Stimulated activated CD4-positive, alpha-beta T cell treated with anti-CD3 and anti-CD28 coated beads, Interleukin-1b, Interleukin-23, amount 100 ng/mL, for 24 hours (primary cell): ENCODE data around the gene AKAP9.
"Not testable (repeated sequence)": the region's sequence is repeated elsewhere in the genome, so short reads cannot be mapped to it uniquely, and the experiment has no call there.

Experiments
- DNase-seq, 4 experiments: peaks; one replicate each; pipeline ENCODE4 v3.0.0-alpha.2; 2020; ENCODE audit warnings: low read depth in 4 of 4, low spot score in 1 of 4

Gene AKAP9

DNA sequence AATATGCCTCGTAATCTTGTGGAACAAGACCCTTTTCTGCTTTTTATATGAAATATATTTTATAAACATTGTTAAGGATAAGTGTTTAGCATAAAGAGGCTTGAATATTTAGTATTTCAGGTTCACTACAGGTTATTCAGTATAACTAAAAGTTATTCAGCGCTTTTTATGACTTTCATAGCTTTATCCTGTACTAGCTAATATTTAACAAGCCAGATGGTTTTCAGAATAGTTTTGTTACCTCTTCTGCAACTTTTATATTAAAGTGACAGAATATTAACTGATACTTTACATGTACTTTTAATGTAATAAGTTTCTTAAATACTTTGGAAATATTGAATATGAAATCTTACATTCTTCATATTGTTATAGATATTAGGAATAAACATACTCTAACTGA is 118.2 kb downstream of the AKAP9 start:
- no peak for DNase-seq

DNA sequence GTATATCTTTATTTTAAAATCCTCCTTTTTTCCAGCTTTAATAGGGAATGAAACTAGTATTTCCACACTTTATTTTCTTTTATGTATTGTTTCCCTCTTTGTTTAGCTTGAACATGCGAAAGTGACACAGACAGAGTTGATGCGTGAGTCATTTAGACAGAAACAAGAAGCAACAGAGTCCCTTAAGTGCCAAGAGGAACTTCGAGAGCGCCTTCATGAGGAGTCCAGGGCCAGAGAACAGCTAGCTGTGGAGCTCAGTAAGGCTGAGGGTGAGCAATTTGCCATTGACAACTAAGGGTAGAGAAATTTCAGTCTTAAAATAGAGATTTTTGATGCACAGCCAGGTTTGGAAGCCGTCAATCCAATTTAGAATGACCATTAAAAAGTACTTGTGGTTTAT is 120.5 kb downstream of the AKAP9 start:
- no peak for DNase-seq

DNA sequence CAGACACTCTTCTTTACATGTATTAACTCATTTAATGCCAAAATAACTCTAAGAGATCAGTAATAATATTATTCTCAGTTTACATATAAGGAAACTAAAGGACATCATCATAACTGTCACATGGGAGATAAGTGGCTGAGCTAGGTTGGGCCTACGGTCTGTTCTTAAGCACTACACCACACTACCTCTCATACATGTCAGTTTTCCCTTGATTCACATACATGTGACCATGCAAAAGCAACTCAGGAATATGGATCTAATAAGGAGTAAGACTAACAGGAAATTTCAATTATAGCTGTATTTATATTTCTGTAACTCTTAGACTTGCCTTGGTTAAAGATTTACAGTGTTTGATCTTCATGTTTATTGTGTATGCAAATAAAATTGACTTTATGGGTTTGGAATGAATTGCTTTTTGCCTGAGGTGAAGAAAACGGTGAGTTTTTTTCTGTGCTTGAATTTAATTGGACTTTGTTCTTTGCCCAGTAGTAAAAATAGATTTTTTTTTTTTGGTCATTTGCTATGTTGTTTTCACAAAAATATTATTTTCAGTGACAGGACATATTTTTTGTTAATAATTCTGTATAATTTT is 123.9 kb downstream of the AKAP9 start:
- no peak for DNase-seq

DNA sequence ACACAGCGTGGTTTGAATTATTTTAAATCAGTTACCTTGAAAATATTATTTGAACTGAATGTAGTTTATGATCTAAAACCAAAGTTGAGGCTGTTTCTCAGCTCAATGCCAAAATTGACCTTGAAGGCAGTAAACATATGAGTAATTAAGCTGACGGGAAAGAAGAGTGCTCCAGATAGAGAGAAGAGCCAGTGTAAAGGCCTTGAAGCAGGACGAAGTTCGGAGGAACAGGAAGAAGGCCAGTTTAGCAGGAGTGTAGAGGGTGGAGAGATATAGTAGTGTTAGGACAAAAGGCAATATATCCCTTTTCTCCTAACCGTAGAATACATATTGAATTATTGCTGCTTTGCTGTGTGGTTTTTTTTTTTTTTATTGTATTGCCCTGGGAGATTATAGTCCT is 130.4 kb downstream of the AKAP9 start:
- no peak for DNase-seq

DNA sequence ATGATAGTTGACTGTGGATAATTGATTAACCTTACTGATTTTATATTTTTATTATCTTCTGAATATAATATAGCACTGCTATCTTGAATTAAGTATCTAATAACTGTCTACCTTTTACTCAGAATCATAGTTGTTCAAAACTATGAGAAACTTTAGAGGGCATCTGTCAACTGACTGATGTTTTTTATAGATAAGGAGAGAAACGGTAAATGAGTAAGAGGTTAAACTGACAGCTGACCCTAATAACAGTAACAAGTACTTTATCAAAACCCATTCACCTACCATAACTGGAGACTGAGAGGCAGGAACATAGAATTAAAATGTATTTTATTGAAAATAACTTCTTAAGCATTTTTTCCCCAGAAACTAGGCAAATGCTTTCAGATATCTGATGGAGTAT is 131.5 kb downstream of the AKAP9 start:
- DNase-seq = no peak

DNA sequence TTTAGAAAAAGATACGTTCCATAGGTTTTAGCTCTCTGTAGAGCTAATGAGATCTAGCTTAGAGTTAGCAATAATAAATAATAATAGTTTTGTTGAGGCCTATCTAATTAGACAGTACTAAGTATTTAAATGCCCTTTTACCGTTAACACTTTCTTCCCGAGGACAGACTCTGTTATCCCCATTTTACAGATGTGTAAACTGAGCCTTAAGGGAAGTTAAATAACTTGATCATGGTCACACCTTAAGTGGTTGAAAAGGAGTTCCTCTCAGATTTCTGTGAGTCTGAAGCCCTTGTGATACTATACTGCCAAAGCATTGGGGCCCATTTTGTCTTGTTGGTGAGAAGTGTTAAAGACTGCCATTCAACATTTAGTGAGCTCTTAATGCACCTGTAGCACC is 132.0 kb downstream of the AKAP9 start:
- no peak for DNase-seq

DNA sequence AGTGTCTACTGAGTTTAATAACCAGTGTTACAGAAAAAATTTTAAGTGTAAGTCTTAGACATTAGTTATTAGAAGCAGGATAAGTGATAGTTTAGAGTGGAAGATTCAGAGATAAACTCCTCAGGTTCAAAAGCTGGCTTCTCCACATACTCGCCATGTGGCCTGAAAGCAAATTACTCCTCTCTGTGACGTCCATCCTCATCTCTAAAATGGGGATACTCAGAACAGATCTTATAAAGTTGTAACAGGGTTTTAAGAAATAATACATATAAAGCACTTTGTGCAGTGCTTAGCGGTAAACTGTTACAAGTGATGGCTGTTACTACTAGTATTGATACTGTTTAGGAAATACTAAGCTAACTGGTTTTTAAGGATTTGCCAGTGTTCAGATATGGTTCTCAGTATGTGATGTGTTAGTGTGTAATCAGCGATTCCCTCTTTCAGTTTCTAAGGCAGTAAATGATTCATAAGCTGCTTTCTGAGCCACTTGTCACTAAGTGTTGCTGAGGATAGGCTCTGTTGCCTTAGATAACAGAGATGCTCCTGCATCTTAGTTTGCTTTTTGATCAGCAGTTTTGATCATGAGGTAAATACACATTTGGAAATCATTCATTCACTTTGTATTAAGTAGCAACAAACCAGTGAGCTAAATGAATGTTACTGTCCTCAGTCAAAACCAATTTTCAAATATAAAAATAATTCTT is 134.9 kb downstream of the AKAP9 start:
- DNase-seq = no peak

DNA sequence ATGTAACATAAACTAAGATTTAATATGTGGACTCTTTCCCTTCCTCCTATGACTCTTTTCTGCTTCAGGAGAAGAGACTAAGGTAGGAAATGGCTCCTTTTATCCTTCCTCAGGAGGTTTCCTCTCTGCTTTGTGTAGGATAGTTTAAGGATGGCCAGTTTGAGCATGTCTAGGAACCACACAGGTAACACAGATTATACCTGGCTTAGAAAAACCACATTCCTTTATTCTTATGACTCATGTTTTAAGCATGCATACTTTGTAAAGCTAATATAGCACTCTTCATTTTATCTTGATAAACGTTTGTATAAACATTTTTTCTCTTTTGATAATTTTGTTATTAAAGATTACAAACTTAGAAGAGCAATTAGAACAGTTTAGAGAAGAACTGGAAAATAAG is 135.8 kb downstream of the AKAP9 start:
- DNase-seq = no peak

DNA sequence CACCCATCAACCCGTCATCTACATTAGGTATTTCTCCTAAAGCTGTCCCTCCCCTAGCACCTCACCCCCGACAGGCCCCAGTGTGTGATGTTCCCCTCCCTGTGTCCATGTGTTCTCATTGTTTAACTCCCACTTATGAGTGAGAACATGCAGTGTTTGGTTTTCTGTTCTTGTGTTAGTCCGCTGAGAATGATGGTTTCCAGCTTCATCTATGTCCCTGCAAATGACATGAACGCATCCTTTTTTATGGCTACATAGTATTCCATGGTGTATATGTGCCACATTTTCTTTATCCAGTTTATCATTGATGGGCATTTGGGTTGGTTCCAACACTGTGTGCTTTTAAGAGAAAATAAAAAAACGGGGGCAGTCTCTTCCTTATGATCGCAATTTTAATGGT is 143.3 kb downstream of the AKAP9 start:
- DNase-seq = not testable (repeated sequence)

DNA sequence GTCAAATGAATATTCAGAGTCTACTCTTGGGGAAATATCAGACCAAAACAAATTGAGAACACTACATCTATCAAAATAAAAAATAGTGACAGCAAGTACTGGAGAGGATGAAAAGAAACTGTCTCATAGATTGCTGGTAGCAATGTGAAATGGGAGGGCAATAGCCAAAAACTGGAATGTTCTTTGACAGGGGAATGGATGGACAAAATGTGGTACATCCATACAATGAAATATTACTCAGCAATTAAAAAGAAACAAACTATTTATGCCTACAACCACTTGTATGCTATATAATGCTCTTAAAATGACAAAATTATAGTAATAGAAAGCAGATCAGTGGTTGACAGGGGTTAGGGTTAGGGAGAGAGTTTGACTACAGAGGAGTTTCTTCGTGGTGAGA is 147.6 kb downstream of the AKAP9 start:
- no peak for DNase-seq

DNA sequence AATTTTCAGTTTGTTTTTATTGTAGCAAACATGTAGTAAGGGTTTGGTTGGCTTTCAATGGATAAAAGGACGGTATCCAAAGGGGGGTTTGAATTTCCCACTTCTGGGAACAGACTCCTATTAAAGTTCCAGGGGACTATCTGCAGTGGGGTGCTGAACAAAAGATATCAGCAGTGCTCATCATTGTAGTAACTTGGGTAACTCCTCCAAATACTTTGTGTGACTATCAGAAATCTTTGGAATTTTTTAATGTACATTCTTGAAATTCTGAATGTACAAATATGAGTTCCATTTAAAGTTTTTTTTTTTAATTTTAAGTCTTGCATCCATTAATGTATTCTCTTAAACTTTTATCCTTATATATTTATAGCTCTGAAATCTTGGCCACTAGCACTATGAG is 151.5 kb downstream of the AKAP9 start:
- no peak for DNase-seq

DNA sequence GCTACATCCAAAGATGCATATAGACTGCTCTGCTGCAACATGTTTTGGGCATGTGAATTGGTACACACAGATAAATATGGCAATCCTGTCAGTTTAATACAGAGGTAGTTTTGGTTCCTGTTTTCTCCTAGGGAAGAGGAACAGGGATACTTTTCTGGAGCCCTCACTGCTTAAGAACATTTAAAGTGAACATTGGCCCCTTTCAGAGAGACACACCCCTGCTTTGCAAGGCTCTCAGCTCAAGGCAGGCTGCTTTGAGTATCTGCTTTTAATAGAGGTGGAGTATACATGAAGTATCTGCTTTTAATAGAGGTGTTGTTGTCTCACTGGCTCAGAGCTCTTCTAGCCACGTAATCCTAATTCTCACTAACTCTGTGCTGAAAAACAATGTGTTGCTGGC is 154.7 kb downstream of the AKAP9 start:
- DNase-seq = no peak

DNA sequence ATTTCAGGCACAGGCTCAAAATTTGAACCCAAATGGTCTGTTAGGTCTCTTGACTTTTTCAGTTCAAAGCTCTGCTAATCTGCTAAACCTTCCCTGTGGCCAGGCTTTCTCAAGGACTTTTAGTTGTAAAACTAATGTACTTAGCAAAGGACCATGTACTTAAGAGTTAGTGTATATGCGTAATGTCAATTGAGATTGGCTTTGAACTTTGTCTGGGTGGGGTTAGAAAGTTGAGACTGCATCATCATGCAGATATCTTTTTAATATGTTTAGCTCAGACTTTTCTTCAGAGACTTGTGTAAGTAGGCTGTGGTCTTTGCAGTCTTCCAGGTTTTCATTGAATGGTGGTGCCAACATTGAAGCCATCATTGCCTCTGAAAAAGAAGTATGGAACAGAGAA is 159.9 kb downstream of the AKAP9 start:
- DNase-seq = no peak

DNA sequence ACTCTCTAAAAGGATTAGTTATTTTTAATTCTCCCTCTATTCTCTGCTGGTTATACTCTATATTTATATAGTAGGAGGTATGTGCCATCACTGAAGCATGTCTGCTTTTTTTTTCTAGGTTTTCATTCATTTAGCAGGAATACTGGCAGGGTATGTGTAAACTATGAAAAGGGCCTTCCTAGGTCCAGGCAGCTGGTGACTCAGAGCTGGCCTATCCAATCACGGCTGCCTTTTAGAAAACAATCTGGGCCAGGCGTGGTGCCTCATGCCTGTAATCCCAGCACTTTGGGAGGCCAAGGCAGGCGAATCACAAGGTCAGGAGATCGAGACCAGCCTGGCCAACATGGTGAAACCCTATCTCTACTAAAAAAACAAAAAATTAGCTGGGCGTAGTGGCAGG is 162.2 kb downstream of the AKAP9 start:
- DNase-seq = not testable (repeated sequence)

DNA sequence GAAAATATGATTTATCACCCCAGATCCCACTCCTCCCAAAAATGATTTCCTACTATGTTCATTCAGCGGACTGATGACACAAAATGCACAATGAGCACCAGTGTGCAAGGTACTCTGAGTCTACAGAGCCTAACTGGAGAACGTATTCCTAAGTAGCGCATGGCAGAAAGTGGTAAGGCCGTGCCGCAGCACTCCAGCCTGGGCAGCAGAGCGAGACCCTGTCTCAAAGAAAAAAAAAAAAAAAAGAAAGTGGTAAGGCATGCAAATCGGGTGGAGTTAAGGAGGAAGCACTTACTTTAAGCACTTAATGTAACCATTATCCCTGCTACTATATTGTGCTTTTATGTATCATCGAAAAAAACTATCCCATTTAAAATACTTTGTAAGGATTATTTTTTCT is 168.2 kb downstream of the AKAP9 start:
- DNase-seq = no peak

DNA sequence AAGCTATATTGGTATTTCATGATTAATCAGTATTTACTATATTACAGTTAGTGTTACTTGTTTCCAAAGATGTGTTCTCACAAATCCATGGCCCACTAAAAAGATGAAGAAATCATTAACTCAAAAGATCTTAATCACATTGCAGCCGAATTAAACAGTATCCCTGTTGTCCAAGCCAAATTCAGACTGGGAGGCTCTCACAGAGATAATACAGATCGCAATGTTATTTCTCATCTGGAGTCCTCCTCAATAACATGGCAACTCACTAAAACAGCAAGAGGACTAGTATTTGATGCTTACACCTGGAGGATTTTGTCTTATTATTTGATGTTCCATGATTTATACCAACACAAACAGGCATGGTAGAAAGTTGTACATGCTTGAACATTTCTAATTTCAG is 170.2 kb downstream of the AKAP9 start:
- DNase-seq = no peak

DNA sequence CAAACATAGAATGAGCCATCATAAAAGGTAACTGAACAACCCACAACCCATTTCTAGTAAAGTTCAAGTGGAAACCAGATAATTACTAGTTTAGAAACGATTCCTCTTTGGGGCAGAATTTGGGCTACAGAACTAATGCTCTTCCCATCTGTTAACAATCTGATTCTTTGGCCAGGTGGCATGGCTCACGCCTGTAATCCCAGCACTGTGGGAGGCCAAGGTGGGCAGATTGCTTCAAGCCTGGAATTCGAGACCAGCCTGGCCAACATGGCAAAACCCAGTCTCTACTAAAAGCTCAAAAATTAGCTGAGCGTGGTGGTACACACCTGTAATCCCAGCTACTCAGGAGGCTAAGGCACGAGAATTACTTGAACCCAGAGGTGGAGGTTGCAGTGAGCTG is 175.2 kb downstream of the AKAP9 start:
- DNase-seq = no peak

DNA sequence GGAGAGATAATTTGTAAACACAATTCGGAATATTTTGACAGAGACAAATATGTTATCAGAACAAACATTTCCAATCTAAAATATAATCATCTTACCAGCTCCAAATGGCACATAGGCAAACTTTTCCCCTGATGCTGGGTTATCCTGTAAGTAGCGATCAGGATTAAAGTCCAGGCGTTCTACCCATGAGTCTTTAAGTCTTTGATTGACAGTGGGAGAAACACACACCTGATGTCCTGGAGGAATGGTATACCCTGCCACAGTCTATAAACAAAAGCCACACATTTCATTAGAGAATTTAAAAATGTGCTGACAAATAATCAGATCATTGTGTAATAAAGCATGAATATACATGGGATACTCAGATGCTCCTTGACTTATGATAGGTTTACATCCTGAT is 176.3 kb downstream of the AKAP9 start:
- DNase-seq = no peak

DNA sequence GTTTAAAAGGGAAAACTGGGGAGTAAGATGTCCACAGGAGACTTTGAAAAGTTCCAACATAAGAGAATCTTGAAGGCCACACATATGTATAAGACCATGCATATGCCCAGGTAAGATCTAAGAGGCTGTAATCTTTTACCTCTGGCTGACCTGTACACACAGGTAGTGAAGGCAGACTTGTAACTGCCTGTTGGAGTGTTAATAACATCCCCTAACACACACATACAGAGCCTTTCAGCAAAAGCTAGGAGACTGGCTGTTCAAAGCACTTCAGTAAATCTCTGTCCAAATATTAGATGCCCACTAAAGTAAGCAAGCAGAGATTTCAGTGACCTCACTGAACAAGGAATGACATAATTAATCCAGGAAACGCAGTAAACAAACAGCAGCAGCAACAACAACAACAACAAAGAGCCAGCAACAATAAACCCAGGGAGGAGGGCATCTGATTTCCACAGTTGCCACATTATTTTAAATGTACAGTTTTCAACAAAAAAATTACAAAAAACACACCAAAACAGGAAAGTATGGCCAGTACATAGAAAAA is 178.6 kb downstream of the AKAP9 start:
- no peak for DNase-seq

DNA sequence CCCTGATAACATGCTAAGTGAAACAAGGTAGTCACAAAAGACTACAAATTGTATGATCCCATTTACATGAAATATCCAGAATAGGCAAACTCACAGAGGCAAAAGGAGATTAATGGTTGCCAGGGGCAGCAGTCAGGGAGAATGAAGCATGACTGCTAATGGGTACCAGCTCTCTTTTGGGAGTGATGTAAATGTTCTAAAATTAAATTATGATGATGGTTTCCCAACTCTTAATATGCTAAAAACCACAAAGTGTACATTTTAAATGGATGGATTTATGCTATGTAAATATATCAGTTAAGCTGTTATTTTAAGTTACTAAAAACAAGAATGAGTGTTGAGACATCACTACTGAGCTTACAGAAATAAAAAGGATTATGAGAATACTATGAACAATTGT is 181.0 kb downstream of the AKAP9 start:
- no peak for DNase-seq

DNA sequence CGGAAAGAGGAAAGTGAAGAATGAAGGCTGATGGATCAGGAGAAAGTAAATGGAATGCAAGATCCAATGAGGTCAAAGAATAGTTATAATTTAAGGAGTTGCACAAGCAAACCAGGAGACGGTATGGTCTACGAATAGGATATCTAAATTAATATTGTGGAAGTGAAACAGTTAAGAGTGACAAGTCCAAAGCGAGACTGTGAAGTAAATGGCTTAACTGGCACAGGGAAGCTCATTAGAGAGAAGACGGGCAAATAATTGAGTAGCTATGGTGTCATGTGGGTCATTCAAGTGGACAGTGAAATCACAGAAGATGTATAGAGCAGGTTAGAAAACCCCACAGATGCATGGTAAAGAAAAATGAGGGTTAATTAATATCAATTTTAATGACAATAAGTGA is 190.4 kb downstream of the AKAP9 start:
- DNase-seq = no peak

DNA sequence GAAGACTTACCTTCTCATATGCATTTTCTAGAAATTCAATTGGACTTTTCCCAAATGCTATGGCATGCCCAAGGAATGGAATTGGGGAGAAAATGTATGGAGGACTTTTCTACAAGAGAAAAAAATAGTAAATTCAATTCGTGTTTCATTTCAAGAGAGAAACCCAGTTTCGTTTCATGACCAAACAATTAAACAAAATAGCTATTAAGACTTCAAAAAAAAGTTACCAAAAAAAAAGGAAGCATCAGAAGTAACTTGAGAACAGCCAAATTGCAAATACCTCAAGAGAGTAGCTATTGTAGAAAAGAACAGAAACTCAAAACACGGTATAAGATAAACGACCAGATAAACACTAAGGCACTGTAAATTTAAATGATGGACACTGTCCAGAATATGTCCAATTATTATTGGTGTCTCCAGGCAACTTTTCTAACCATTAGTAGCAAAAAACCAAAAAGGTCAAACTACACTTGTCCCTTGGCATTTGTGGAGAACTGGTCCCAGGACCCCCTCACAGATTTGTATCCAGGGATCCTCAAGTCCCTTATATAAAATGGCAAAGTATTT is 191.2 kb downstream of the AKAP9 start:
- no peak for DNase-seq
